HFF-Myc (cell line): ENCODE data around the gene GINS2.

Experiments used
- DNase-seq: peaks from one replicate; pipeline ENCODE4 v3.0.0-alpha.2; 2011; ENCODE audit warnings: low read depth; ENCODE audit errors: extremely low read depth
- H3K4me3 ChIP-seq: replicated peaks from 2 replicates; pipeline ENCODE4 v1.5.1; 2011; ENCODE audit warnings: low read depth, mild to moderate bottlenecking, control low read depth, low read length
- TF ChIP-seq, protein P1 (sequence below): IDR thresholded peaks from 2 replicates; pipeline ENCODE4 v1.5.1; 2012; ENCODE audit warnings: mild to moderate bottlenecking, low read depth, low read length, control low read depth; ENCODE audit errors: missing control alignments

Gene GINS2

DNA sequence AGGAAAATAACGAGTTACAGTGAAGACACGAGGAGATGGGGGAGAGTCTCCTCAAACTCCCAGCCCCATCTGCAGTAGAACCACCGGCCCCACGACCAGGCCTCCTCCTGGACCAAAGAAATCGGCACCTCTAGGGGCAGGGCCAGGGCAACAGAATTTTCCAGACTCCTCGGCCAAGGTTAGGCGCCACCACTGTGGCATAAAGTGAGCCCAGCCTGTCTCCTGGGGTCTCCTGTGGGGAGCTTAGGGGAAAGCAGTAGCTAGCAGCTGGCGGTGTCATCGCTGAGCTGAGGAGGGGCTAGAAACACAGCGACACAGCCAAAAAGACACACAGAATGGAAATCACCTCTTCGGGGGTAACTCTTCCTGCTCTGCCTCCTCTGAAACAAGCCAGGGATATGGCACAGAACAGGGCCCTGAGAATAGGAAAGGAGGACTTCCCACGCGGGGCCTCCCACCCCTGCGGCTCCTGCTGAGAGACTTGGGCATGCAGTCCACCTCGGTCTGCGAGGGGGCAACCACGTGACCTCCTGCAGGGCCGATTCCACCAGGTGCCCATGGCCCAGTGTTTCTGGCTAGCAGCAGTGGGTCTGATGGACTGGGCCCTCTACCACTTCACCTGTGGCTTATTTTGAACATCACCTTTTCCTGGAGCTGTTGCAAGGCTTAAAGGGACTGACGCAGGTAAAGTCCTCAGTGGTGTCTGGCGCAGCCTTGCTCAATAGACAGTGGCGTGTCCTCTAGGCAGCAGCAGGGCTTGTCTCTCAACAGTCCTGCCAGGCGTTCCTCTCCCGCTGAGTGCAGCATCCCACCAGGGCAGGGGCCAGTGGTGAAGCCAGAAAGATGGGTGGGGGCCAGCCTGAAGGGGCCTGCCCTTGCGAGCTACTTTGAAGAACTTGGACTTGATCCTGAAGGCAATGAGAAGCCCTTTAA, 6.7 kb upstream of the GINS2 start:
- no peak overlapping the region for H3K4me3 ChIP-seq
- DNase-seq = no peak
- TF ChIP-seq, protein P1, sequence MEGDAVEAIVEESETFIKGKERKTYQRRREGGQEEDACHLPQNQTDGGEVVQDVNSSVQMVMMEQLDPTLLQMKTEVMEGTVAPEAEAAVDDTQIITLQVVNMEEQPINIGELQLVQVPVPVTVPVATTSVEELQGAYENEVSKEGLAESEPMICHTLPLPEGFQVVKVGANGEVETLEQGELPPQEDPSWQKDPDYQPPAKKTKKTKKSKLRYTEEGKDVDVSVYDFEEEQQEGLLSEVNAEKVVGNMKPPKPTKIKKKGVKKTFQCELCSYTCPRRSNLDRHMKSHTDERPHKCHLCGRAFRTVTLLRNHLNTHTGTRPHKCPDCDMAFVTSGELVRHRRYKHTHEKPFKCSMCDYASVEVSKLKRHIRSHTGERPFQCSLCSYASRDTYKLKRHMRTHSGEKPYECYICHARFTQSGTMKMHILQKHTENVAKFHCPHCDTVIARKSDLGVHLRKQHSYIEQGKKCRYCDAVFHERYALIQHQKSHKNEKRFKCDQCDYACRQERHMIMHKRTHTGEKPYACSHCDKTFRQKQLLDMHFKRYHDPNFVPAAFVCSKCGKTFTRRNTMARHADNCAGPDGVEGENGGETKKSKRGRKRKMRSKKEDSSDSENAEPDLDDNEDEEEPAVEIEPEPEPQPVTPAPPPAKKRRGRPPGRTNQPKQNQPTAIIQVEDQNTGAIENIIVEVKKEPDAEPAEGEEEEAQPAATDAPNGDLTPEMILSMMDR = no peak

DNA sequence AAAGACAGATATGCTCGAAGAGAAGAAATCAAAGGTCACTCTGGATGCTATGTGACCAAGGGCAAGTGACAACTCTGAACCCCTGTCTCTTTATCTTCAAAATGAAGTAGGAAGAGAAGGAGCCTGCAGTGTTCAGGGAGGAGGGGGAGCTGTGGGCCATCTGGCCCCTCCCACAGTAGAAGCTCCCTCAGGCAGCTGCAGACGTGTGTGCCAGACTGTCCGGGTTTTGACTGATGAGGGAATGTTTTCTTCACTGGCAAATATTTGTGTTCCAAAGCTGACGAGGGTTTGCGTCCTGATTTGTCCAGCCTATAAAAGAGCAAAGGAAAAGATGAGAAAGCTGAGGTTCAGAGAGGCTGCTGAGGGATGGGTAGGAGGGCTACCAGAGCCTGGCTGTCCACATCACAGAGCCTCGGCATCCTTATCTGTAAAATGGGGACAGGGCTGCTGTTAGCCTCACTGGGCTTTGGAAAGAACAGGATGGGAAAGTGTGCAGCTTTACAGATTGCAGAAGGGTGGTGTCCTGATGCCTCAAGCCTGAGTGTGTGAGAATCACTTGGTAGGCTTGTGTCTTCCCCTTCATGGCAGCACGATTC, 1.8 kb upstream of the GINS2 start:
- TF ChIP-seq, protein P1 = no peak
- DNase-seq = no peak
- H3K4me3 ChIP-seq = no peak overlapping the region

DNA sequence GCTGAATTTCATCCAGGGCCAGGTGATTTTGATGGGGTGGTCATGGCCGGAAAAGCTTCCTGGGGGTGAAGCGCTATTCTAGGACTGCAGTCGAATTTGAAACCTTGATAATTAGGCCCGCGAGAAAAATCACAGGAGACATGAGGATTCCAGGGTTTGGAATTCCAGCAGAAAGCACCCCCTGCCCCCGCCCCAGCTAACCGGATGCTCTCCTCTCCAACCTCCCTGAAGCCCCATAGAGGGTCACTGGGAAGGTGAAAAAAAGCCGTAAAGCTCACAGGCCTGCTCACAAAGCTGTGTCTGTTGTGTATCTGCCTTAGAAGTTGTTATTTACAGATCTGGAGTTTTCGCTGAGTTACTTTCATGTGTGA, 1.2 kb upstream of the GINS2 start:
- no peak overlapping the region for H3K4me3 ChIP-seq
- DNase-seq = no peak
- TF ChIP-seq, protein P1 = no peak

DNA sequence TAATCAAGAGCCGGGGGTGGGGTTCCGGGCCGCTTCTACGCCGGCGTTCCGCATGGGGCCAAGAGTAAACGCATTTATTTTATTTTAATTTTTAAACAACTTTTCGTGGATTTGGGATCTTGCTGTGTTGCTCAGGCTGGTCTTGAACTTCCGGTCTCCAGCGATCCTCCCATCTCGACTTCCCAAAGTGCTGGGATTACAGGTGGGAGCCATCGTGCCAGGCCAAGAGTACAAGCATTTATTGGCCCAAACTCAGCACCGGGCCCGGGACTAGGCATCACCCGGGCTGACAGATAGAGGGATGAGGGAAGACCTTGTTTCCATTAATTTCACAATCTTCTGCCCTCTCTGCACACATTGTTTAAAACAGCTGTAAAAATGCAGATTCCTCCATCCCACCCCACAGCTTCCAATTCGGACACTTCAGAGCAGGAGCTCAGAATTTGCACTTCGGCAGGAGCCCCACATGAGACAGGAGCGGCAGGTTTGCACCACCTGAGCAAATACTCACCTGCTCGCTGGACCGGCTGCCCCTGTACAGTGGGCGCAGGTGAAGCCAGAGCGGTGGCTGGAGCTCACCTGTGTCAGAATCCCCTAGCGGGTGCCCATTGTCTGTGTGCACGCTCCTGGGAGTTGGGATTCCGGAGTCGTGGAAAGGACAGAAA, 663 bp upstream of the GINS2 start:
- no peak for DNase-seq
- TF ChIP-seq, protein P1 = no peak
- H3K4me3 ChIP-seq = peak overlapping the region; percentile 37

DNA sequence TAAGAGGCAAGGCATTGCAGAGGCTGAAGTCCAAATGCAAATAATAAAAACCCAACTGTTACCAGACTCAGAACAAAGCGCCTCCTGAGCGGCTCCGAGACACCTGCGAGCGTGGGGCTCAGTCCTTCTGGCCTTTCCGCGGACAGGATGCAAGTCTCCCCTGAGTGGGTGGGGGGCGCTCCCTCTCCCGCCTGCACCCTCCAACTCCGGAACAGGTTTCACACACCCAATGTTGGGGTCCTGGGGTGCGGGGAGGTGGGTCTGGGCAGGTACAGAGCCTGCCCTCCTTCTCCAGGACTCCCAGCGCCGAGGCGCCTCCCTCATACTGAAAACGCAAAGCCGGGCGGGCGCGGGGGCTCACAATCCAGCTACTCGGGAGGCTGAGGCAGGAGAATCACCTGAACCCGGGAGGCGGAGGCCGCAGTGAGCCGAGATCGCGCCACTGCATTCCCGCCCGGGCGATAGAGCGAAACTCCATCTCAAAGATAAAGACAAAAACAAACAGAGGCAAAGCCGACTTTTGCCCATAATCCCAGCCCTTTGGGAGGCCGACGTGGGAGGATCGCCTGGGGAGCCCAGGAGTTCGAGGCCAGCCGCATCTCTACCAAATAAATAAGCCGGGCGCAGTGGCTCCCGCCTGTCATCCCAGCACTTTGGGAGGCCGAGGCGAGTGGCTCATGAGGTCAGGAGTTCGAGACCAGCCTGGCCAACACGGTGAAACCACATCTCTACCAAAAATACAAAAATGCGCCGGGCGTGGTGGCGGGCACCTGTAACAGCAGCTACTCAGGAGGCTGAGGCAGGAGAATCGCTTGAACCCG, 893 bp downstream of the GINS2 start:
- peak overlapping the region; percentile 63 for H3K4me3 ChIP-seq
- TF ChIP-seq, protein P1 = no peak
- DNase-seq = no peak

DNA sequence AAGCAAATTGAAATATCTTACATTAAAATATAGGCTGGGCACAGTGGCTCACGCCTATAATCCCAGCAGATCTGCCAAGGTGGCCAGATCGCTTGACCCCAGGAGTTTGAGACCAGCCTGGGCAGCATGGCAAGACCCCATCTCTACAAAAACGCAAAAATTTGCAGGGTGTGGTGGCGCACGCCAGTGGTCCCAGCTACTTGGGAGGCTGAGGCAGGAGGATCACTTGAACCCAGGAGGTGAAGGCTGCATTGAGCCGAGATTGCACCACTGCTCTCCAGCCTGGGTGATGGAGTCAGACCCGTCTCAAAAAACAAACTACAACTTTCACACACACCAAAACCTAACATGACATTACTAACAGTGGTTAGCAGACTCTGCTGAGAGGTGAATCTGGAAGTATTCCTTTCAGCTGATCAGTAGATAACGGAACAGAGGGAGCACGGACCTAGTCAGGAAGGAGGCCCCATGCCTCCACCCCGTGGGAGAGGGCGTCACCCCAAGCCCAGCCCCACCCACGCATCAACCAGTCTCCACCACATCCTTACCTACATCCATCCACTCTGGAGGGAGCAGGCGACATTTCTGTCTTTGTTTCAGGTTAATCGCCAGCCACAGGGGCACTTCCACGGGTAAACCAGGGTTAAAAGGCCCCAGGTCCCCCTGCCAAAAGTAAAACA, 1.7 kb downstream of the GINS2 start:
- TF ChIP-seq, protein P1 = no peak
- no peak overlapping the region for H3K4me3 ChIP-seq

More for the DNA sequence above, 1.7 kb downstream of the GINS2 start:
- DNase-seq = no peak
